ENCODE measurements around the gene RPS6KC1.

The RPS6KC1 gene

GRCh38 chr1:213162338-213162737 is 111.3 kb downstream of the RPS6KC1 start:
- TF ChIP-seq SP1 (IDR thresholded peaks at IDR 0.05) (no peak), CTBP1 (IDR thresholded peaks at IDR 0.05; ENCODE audit: borderline replicate concordance) (no peak), SUZ12 (IDR thresholded peaks at IDR 0.05) (no peak), TARDBP (IDR thresholded peaks at IDR 0.05) (no peak), ELF4 (IDR thresholded peaks at IDR 0.05) (no peak), FOXK2 (IDR thresholded peaks at IDR 0.05) (no peak), L3MBTL2 (conservative IDR thresholded peaks at IDR 0.05) (no peak), PKNOX1 (IDR thresholded peaks at IDR 0.05) (no peak), BHLHE40 (IDR thresholded peaks at IDR 0.05; ENCODE audit: borderline replicate concordance) (no peak), LEF1 (IDR thresholded peaks at IDR 0.05; ENCODE audit: borderline replicate concordance) (no peak), ARNT (IDR thresholded peaks at IDR 0.05) (no peak), ZNF384 (IDR thresholded peaks at IDR 0.05) (no peak), FOXM1 (IDR thresholded peaks at IDR 0.05; ENCODE audit: borderline replicate concordance) (no peak), FOXA1 (IDR thresholded peaks at IDR 0.05) (no peak), HDGF (IDR thresholded peaks at IDR 0.05; ENCODE audit: borderline replicate concordance) (no peak), NFRKB (IDR thresholded peaks at IDR 0.05) (no peak)

GRCh38 chr1:213162862-213163261 is 111.8 kb downstream of the RPS6KC1 start:
- no peak for DNase-seq (ENCODE audit: extremely low spot score)
- ChIA-PET CTCF (no interaction called here), POLR2A (no interaction called here)
- TF ChIP-seq FOXM1 (IDR thresholded peaks at IDR 0.05; ENCODE audit: borderline replicate concordance) (no peak), SUZ12 (IDR thresholded peaks at IDR 0.05) (no peak), L3MBTL2 (conservative IDR thresholded peaks at IDR 0.05) (no peak), NFRKB (IDR thresholded peaks at IDR 0.05) (no peak), HDGF (IDR thresholded peaks at IDR 0.05; ENCODE audit: borderline replicate concordance) (no peak), ZNF384 (IDR thresholded peaks at IDR 0.05) (no peak), BHLHE40 (IDR thresholded peaks at IDR 0.05; ENCODE audit: borderline replicate concordance) (no peak), PKNOX1 (IDR thresholded peaks at IDR 0.05) (no peak), LEF1 (IDR thresholded peaks at IDR 0.05; ENCODE audit: borderline replicate concordance) (no peak), FOXK2 (IDR thresholded peaks at IDR 0.05) (no peak)

More at GRCh38 chr1:213162338-213162737, 111.3 kb downstream of the RPS6KC1 start:
- POLR2A ChIA-PET, result no interaction called here
- CTCF ChIA-PET, result no interaction called here
- DNase-seq (ENCODE audit: extremely low spot score), result no peak

- ChIA-PET CTCF (no interaction called here), POLR2A (no interaction called here)
- TF ChIP-seq FOXA1 (IDR thresholded peaks at IDR 0.05), result no peak
- TF ChIP-seq ARNT (IDR thresholded peaks at IDR 0.05), result no peak
- no peak for TF ChIP-seq BHLHE40 (IDR thresholded peaks at IDR 0.05; ENCODE audit: borderline replicate concordance)
- no peak for TF ChIP-seq PKNOX1 (IDR thresholded peaks at IDR 0.05)
- no peak for TF ChIP-seq NFRKB (IDR thresholded peaks at IDR 0.05)
- no peak for TF ChIP-seq L3MBTL2 (conservative IDR thresholded peaks at IDR 0.05)
- no peak for TF ChIP-seq LEF1 (IDR thresholded peaks at IDR 0.05; ENCODE audit: borderline replicate concordance)
- no peak for TF ChIP-seq SP1 (IDR thresholded peaks at IDR 0.05)
- TF ChIP-seq CTBP1 (IDR thresholded peaks at IDR 0.05; ENCODE audit: borderline replicate concordance), result no peak
- no peak for TF ChIP-seq ELF4 (IDR thresholded peaks at IDR 0.05)
- no peak for TF ChIP-seq SUZ12 (IDR thresholded peaks at IDR 0.05)
- no peak for TF ChIP-seq FOXK2 (IDR thresholded peaks at IDR 0.05)
- no peak for TF ChIP-seq FOXM1 (IDR thresholded peaks at IDR 0.05; ENCODE audit: borderline replicate concordance)
- no peak for TF ChIP-seq ZNF384 (IDR thresholded peaks at IDR 0.05)
- TF ChIP-seq HDGF (IDR thresholded peaks at IDR 0.05; ENCODE audit: borderline replicate concordance), result no peak
- TF ChIP-seq TARDBP (IDR thresholded peaks at IDR 0.05), result no peak
- no peak for DNase-seq (ENCODE audit: extremely low spot score)
Measured at GRCh38 chr1:213163278-213163711, 112.3 kb downstream of the RPS6KC1 start.

- ChIA-PET CTCF (no interaction called here), POLR2A (no interaction called here)
- TF ChIP-seq SUZ12 (IDR thresholded peaks at IDR 0.05), result no peak
- no peak for TF ChIP-seq LEF1 (IDR thresholded peaks at IDR 0.05; ENCODE audit: borderline replicate concordance)
- TF ChIP-seq CTBP1 (IDR thresholded peaks at IDR 0.05; ENCODE audit: borderline replicate concordance), result no peak
- no peak for TF ChIP-seq HDGF (IDR thresholded peaks at IDR 0.05; ENCODE audit: borderline replicate concordance)
- TF ChIP-seq FOXK2 (IDR thresholded peaks at IDR 0.05), result no peak
- TF ChIP-seq FOXM1 (IDR thresholded peaks at IDR 0.05; ENCODE audit: borderline replicate concordance), result no peak
- TF ChIP-seq TARDBP (IDR thresholded peaks at IDR 0.05), result no peak
- TF ChIP-seq BHLHE40 (IDR thresholded peaks at IDR 0.05; ENCODE audit: borderline replicate concordance), result no peak
- TF ChIP-seq ZNF384 (IDR thresholded peaks at IDR 0.05), result no peak
- no peak for TF ChIP-seq ARNT (IDR thresholded peaks at IDR 0.05)
- TF ChIP-seq L3MBTL2 (conservative IDR thresholded peaks at IDR 0.05), result no peak
- DNase-seq (ENCODE audit: extremely low spot score), result no peak
Measured at GRCh38 chr1:213164561-213164960, 113.5 kb downstream of the RPS6KC1 start.

GRCh38 chr1:213166852-213167251 is 115.8 kb downstream of the RPS6KC1 start:
- POLR2A ChIA-PET, result no interaction called here
- DNase-seq (ENCODE audit: extremely low spot score), result no peak
- TF ChIP-seq TARDBP (IDR thresholded peaks at IDR 0.05) (no peak), L3MBTL2 (conservative IDR thresholded peaks at IDR 0.05) (no peak), FOXK2 (IDR thresholded peaks at IDR 0.05) (no peak), FOXA1 (IDR thresholded peaks at IDR 0.05) (no peak), ZNF384 (IDR thresholded peaks at IDR 0.05) (no peak), PKNOX1 (IDR thresholded peaks at IDR 0.05) (no peak), SP1 (IDR thresholded peaks at IDR 0.05) (no peak), ELF4 (IDR thresholded peaks at IDR 0.05) (no peak), BHLHE40 (IDR thresholded peaks at IDR 0.05; ENCODE audit: borderline replicate concordance) (no peak), CTBP1 (IDR thresholded peaks at IDR 0.05; ENCODE audit: borderline replicate concordance) (no peak), SUZ12 (IDR thresholded peaks at IDR 0.05) (no peak), LEF1 (IDR thresholded peaks at IDR 0.05; ENCODE audit: borderline replicate concordance) (no peak)
- CTCF ChIA-PET, result interaction anchor here (0.8 kb wide), 1 partner anchor 1163 kb away, joined by 6 read pairs; no protein-coding TSS in a partner anchor

Measured in HEK293T (cell line).